Gastrocnemius medialis (tissue), 4 donors: ENCODE data around the gene CDK4. TPM values are rescaled to one million over a fixed set of nuclear protein-coding genes. Genes with fewer than 3 reads are reported as not detected.

Experiments
- ATAC-seq, 2 donors: fragments of 150-250 bp; one replicate each; pipeline ENCODE4 v1.9.1; 2016
- DNase-seq, 2 donors: peaks; one replicate each; pipeline ENCODE4 v3.0.0-alpha.2; 2019
- H3K27ac ChIP-seq, 4 donors: fragments of 200-600 bp; sonication (generic); 1 replicate in 1 of 4; 2 replicates in 3 of 4; pipeline ENCODE4 v1.5.1; 2016 to 2018; ENCODE audit warnings: mild to moderate bottlenecking in 2 of 4, moderate library complexity in 1 of 4
- H3K27me3 ChIP-seq, 3 donors: fragments of 200-600 bp; sonication (generic) in 2 of 3; 1 replicate in 1 of 3; 2 replicates in 2 of 3; pipeline versions ENCODE4 v1.5.1 to v1.6.0; 2016 to 2019; ENCODE audit warnings: mild to moderate bottlenecking in 1 of 3, moderate library complexity in 1 of 3
- H3K36me3 ChIP-seq, 2 donors: fragments of 200-600 bp; sonication (generic) in 1 of 2; one replicate each; pipeline ENCODE4 v1.5.1; 2017 to 2018
- H3K4me1 ChIP-seq, 2 donors: fragments of 200-600 bp; sonication (generic) in 1 of 2; one replicate each; pipeline ENCODE4 v1.5.1; 2016 to 2017; ENCODE audit warnings: mild to moderate bottlenecking in 2 of 2
- H3K4me3 ChIP-seq, 4 donors: fragments of 200-600 bp; sonication (generic) in 3 of 4; 1 replicate in 1 of 4; 2 replicates in 3 of 4; pipeline ENCODE4 v1.5.1; 2016 to 2019; ENCODE audit warnings: mild to moderate bottlenecking in 2 of 4
- H3K9me3 ChIP-seq, 3 donors: fragments of 200-600 bp; sonication (generic) in 2 of 3; 1 replicate in 1 of 3; 2 replicates in 2 of 3; pipeline ENCODE4 v1.5.1; 2016 to 2019
- CTCF ChIP-seq, 5 experiments: fragments of 450-650 bp in 3 of 5; fragments of 200-600 bp in 2 of 5; sonication (generic) in 2 of 5; IDR thresholded peaks in 4 of 5; conservative IDR thresholded peaks in 1 of 5; 1 replicate in 4 of 5; 2 replicates in 1 of 5; pipeline ENCODE4 v1.5.1; 2016 to 2019; ENCODE audit warnings: antibody characterized with exemption in 5 of 5, mild to moderate bottlenecking in 3 of 5, moderate library complexity in 3 of 5
- POLR2A ChIP-seq, 2 donors: fragments of 450-650 bp; IDR thresholded peaks; one replicate each; pipeline ENCODE4 v1.6.1; 2017; ENCODE audit warnings: antibody characterized with exemption in 2 of 2, mild to moderate bottlenecking in 2 of 2, moderate library complexity in 2 of 2
- in situ Hi-C, 4 donors: fragments of 200-750 bp; cut with MboI; loops; one replicate each; pipeline versions ENCODE4 v1.15.0 to v1.8.0; 2017; ENCODE audit warnings: low sequenced_read_pairs in 4 of 4
- intact Hi-C: fragments of 100-400 bp; cut with DNase I; formaldehyde crosslinking; loops from one replicate; pipeline ENCODE4 v1.15.1; 2023; ENCODE audit warnings: low total_unique reads
- total RNA-seq, 4 donors: library from RNA; depleted of rRNA; stranded (reverse); fragments of >200 nt; gene quantifications; one replicate each; pipeline versions ENCODE4 v1.1.0 to v1.2.3, GENCODE V29; 2016

Gene CDK4
- total RNA-seq, 4 donors from 2014 or later, result 39.7 to 55.5 (median 47.4) TPM

- Histone ChIP-seq H3K27ac (no peak overlapping the region), H3K9me3 (no peaks in the 10 kb centered on the region), H3K27me3 (peaks cover 34 to 37% (median 36%) of the 10 kb centered on the region in 3 donors), H3K4me3 (no peak overlapping the region), H3K36me3 (no peaks in the 10 kb centered on the region), H3K4me1 (peaks cover 0 to 17% of the 10 kb centered on the region in 2 donors)
- no peak for DNase-seq
- in situ Hi-C loops (no loop called here), intact Hi-C loops (no loop called here)
- TF ChIP-seq CTCF (IDR thresholded peaks at IDR 0.05 in 4 of 5, conservative IDR thresholded peaks at IDR 0.05 in 1 of 5) (no peak), POLR2A (IDR thresholded peaks at IDR 0.05) (no peak)
- no peak for ATAC-seq
These were observed 19.8 kb downstream of the CDK4 start for GRCh38 chr12:57732270-57732669.

- Histone ChIP-seq H3K4me3 (no peak overlapping the region), H3K4me1 (peaks cover 0 to 22% of the 10 kb centered on the region in 2 donors), H3K9me3 (no peaks in the 10 kb centered on the region), H3K36me3 (no peaks in the 10 kb centered on the region), H3K27me3 (peaks cover 33 to 36% (median 35%) of the 10 kb centered on the region in 3 donors), H3K27ac (no peak overlapping the region)
- TF ChIP-seq CTCF (IDR thresholded peaks at IDR 0.05 in 4 of 5, conservative IDR thresholded peaks at IDR 0.05 in 1 of 5), result no peak
- no peak for TF ChIP-seq POLR2A (IDR thresholded peaks at IDR 0.05)
- ATAC-seq (no peak), DNase-seq (no peak)
- in situ Hi-C loops (no loop called here), intact Hi-C loops (no loop called here)
These were observed 20.6 kb downstream of the CDK4 start for GRCh38 chr12:57731411-57732080.

GRCh38 chr12:57730336-57731067 is 21.6 kb downstream of the CDK4 start:
- intact Hi-C loops, result no loop called here
- peaks cover 4 to 21% of the 10 kb centered on the region in 2 donors for H3K4me1 ChIP-seq
- ATAC-seq (no peak), DNase-seq (no peak)
- no peak overlapping the region for H3K27ac ChIP-seq
- peaks cover 29 to 34% (median 33%) of the 10 kb centered on the region in 3 donors for H3K27me3 ChIP-seq
- in situ Hi-C loops, result no loop called here
- no peaks in the 10 kb centered on the region for H3K9me3 ChIP-seq
- H3K36me3 ChIP-seq, result no peaks in the 10 kb centered on the region
- no peak for TF ChIP-seq POLR2A (IDR thresholded peaks at IDR 0.05)
- no peak for TF ChIP-seq CTCF (IDR thresholded peaks at IDR 0.05 in 4 of 5, conservative IDR thresholded peaks at IDR 0.05 in 1 of 5)
- H3K4me3 ChIP-seq, result no peak overlapping the region

- no peak for TF ChIP-seq CTCF (IDR thresholded peaks at IDR 0.05 in 4 of 5, conservative IDR thresholded peaks at IDR 0.05 in 1 of 5)
- no peak for TF ChIP-seq POLR2A (IDR thresholded peaks at IDR 0.05)
- ATAC-seq (no peak), DNase-seq (no peak)
- H3K36me3 ChIP-seq, result no peaks in the 10 kb centered on the region
- no peak overlapping the region for H3K27ac ChIP-seq
- peaks cover 4 to 19% of the 10 kb centered on the region in 2 donors for H3K4me1 ChIP-seq
- H3K27me3 ChIP-seq, result peaks cover 34 to 40% (median 39%) of the 10 kb centered on the region in 3 donors
- no peak overlapping the region for H3K4me3 ChIP-seq
- in situ Hi-C loops (no loop called here), intact Hi-C loops (no loop called here)
- H3K9me3 ChIP-seq, result no peaks in the 10 kb centered on the region
These were observed 22.7 kb downstream of the CDK4 start for GRCh38 chr12:57729321-57729844.
